DND-41 (cell line): Measurements from ENCODE around the gene ATP2B3.

Experiments used
- ATAC-seq: fragments of 200-7000 bp; cut with Tn5 transposase; 3 replicates; pipeline ENCODE4 v1.9.1; 2021; ENCODE audit warnings: low read depth; ENCODE audit not compliant: insufficient read depth
- DNase-seq: peaks from one replicate; pipeline ENCODE4 v3.0.0-alpha.2; 2020
- H2AFZ ChIP-seq: 2 replicates; pipeline ENCODE4 v1.6.0; 2012; ENCODE audit warnings: low read depth, low read length
- H3K27ac ChIP-seq: 2 replicates; pipeline ENCODE4 v1.5.1; 2012; ENCODE audit warnings: low read length, inconsistent platforms
- H3K27me3 ChIP-seq: fragments of 200-600 bp; sonication (generic); 2 replicates; pipeline ENCODE4 v1.6.0; 2012; ENCODE audit warnings: low read length, mild to moderate bottlenecking, inconsistent platforms; ENCODE audit not compliant: insufficient read depth, poor library complexity
- H3K36me3 ChIP-seq: 2 replicates; pipeline ENCODE4 v1.5.1; 2012; ENCODE audit warnings: low read length, inconsistent platforms; ENCODE audit not compliant: insufficient read depth
- H3K4me1 ChIP-seq: 2 replicates; pipeline ENCODE4 v1.5.1; 2012; ENCODE audit warnings: mild to moderate bottlenecking, low read length; ENCODE audit not compliant: insufficient read depth
- H3K4me2 ChIP-seq: 2 replicates; pipeline ENCODE4 v1.6.0; 2012; ENCODE audit warnings: mild to moderate bottlenecking, moderate library complexity, low read length, inconsistent platforms; ENCODE audit not compliant: insufficient read depth
- H3K4me3 ChIP-seq, 2 experiments: fragments of 200-600 bp in 1 of 2; shearing (Covaris generic) in 1 of 2; 2 replicates each; pipeline ENCODE4 v1.5.1; 2012 to 2016; ENCODE audit warnings: inconsistent platforms in 2 of 2, low read length in 2 of 2, mild to moderate bottlenecking in 2 of 2, low read depth in 1 of 2, moderate library complexity in 1 of 2
- H3K79me2 ChIP-seq: 2 replicates; pipeline ENCODE4 v1.6.0; 2012; ENCODE audit warnings: low read length, inconsistent platforms; ENCODE audit not compliant: insufficient read depth
- H3K9ac ChIP-seq: 2 replicates; pipeline ENCODE4 v1.6.0; 2012; ENCODE audit warnings: low read depth, mild to moderate bottlenecking, inconsistent platforms, low read length, moderate library complexity
- H3K9me3 ChIP-seq: 2 replicates; pipeline ENCODE4 v1.5.1; 2012; ENCODE audit warnings: low read length, moderate library complexity, mild to moderate bottlenecking, inconsistent platforms; ENCODE audit not compliant: insufficient read depth, severe bottlenecking
- H4K20me1 ChIP-seq: 2 replicates; pipeline ENCODE4 v1.6.0; 2012; ENCODE audit warnings: low read length; ENCODE audit not compliant: insufficient read depth
- CTCF ChIP-seq: IDR thresholded peaks from 2 replicates; pipeline ENCODE4 v1.5.1; 2012; ENCODE audit warnings: borderline replicate concordance, low read length, moderate library complexity, mild to moderate bottlenecking; ENCODE audit not compliant: poor library complexity, severe bottlenecking; ENCODE audit errors: extremely low read depth
- EZH2 ChIP-seq: IDR thresholded peaks from 3 replicates; pipeline ENCODE4 v1.6.1; 2012; ENCODE audit warnings: borderline replicate concordance, low read depth, mild to moderate bottlenecking, moderate library complexity, low read length, inconsistent platforms; ENCODE audit not compliant: severe bottlenecking

ATP2B3 gene

GRCh38 chrX:153517946-153518834 lies 748 bp downstream of the ATP2B3 start:
- TF ChIP-seq CTCF (no peak), EZH2 (no peak)
- Histone ChIP-seq H3K4me2 (no peak overlapping the region), H3K36me3 (no peaks in the 10 kb centered on the region), H3K27me3 (no peaks in the 10 kb centered on the region), H4K20me1 (no peaks in the 10 kb centered on the region), H3K9me3 (no peaks in the 10 kb centered on the region), H3K4me1 (no peaks in the 10 kb centered on the region), H3K4me3 (no peak overlapping the region), H3K9ac (no peak overlapping the region), H2AFZ (no peak overlapping the region), H3K79me2 (no peaks in the 10 kb centered on the region), H3K27ac (no peak overlapping the region)
- DNase-seq (no peak), ATAC-seq (no peak)

GRCh38 chrX:153519569-153520286 lies 2.3 kb downstream of the ATP2B3 start:
- Histone ChIP-seq H3K9ac (no peak overlapping the region), H3K36me3 (no peaks in the 10 kb centered on the region), H3K27ac (no peak overlapping the region), H3K4me2 (no peak overlapping the region), H3K79me2 (no peaks in the 10 kb centered on the region), H3K9me3 (no peaks in the 10 kb centered on the region), H3K4me3 (no peak overlapping the region), H4K20me1 (no peaks in the 10 kb centered on the region), H2AFZ (no peak overlapping the region), H3K4me1 (no peaks in the 10 kb centered on the region), H3K27me3 (no peaks in the 10 kb centered on the region)
- ATAC-seq, result no peak
- TF ChIP-seq CTCF, result no peak
- DNase-seq, result no peak

GRCh38 chrX:153520287-153520917 lies 3.0 kb downstream of the ATP2B3 start:
- no peak for ATAC-seq
- Histone ChIP-seq H3K27me3 (no peaks in the 10 kb centered on the region), H3K4me2 (no peak overlapping the region)

More at GRCh38 chrX:153520287-153520917, 3.0 kb downstream of the ATP2B3 start:
- Histone ChIP-seq H3K79me2 (no peaks in the 10 kb centered on the region), H3K27ac (no peak overlapping the region), H3K4me3 (no peak overlapping the region), H3K36me3 (no peaks in the 10 kb centered on the region), H2AFZ (no peak overlapping the region), H3K9me3 (no peaks in the 10 kb centered on the region), H4K20me1 (no peaks in the 10 kb centered on the region), H3K9ac (no peak overlapping the region), H3K4me1 (no peaks in the 10 kb centered on the region)
- TF ChIP-seq CTCF, result no peak
- no peak for TF ChIP-seq EZH2
- DNase-seq, result no peak
